Epithelial cell of proximal tubule (primary cell): ENCODE measurements around the gene ZDHHC8. TPM values are rescaled to one million over a fixed set of nuclear protein-coding genes. Genes with fewer than 3 reads are reported as not detected.

Experiments
- DNase-seq: peaks from one replicate; pipeline ENCODE4 v3.0.0-alpha.2; 2011; ENCODE audit warnings: low read depth
- H3K4me3 ChIP-seq: 2 replicates; pipeline ENCODE4 v1.5.1; 2011; ENCODE audit warnings: low read depth, mild to moderate bottlenecking, low read length
- CTCF ChIP-seq: conservative IDR thresholded peaks from 2 replicates; pipeline ENCODE4 v1.5.1; 2012; ENCODE audit warnings: low read depth, mild to moderate bottlenecking, low read length
- total RNA-seq: library from RNA; depleted of rRNA; stranded (reverse); fragments of >200 nt; gene quantifications from 2 replicates; pipeline ENCODE4 v1.2.3, GENCODE V29; 2015

ZDHHC8 gene
- total RNA-seq, 1 donor from 2014 or later: 37.8 TPM

- no peak for DNase-seq
- H3K4me3 ChIP-seq: no peak overlapping the region
- no peak for TF ChIP-seq CTCF
Measured at GRCh38 chr22:20086763-20087162, 44.8 kb upstream of the ZDHHC8 start.

- TF ChIP-seq CTCF: no peak
- DNase-seq: no peak
- H3K4me3 ChIP-seq: no peak overlapping the region
Measured at GRCh38 chr22:20087319-20088262, 44.0 kb upstream of the ZDHHC8 start.

- H3K4me3 ChIP-seq: no peak overlapping the region
- TF ChIP-seq CTCF: no peak
- DNase-seq: no peak
Measured at GRCh38 chr22:20088263-20088648, 43.3 kb upstream of the ZDHHC8 start.

GRCh38 chr22:20089226-20089976 lies 42.2 kb upstream of the ZDHHC8 start:
- H3K4me3 ChIP-seq: no peak overlapping the region
- no peak for DNase-seq
- TF ChIP-seq CTCF: no peak

- DNase-seq: no peak
- H3K4me3 ChIP-seq: no peak overlapping the region
- no peak for TF ChIP-seq CTCF
Measured at GRCh38 chr22:20089977-20090729, 41.5 kb upstream of the ZDHHC8 start.

- TF ChIP-seq CTCF: no peak
- H3K4me3 ChIP-seq: no peak overlapping the region
- no peak for DNase-seq
Measured at GRCh38 chr22:20090730-20091240, 40.8 kb upstream of the ZDHHC8 start.
